ENCODE data around the gene RPEL1. TPM values are rescaled to one million over a fixed set of nuclear protein-coding genes. Genes with fewer than 3 reads are reported as not detected.

The RPEL1 gene
- total RNA-seq, result under 0.01 TPM in 1 of 2 replicates, not detected in the other

GRCh38 chr10:103245587-103245986, at the start of gene RPEL1:
Gene RPEL1, plus strand, starts transcription at chr10:103245887. Its CDS starts 110 bp downstream, at chr10:103245997.

GRCh38 chr10:103276896-103277712, 31.4 kb downstream of the RPEL1 start, which contains the start of gene INA:
Gene INA, plus strand, starts transcription at chr10:103277138. Its CDS starts 74 bp downstream, at chr10:103277212.

Other genes with a start within 250 kb of the RPEL1 start
- 41.6 and 69.0 TPM in 2 replicates for gene NT5C2, start 52.6 kb upstream of the RPEL1 start, total RNA-seq
- under 0.01 and 0.47 TPM in 2 replicates for gene INA, start 31.3 kb downstream of the RPEL1 start, total RNA-seq
- 9.3 and 9.9 TPM in 2 replicates for gene PCGF6, start 105.3 kb downstream of the RPEL1 start, total RNA-seq
- gene TAF5, start 122.1 kb downstream of the RPEL1 start, total RNA-seq, result 2.4 and 2.6 TPM in 2 replicates
- 162 and 214 TPM in 2 replicates for gene ATP5MK, start 150.6 kb downstream of the RPEL1 start, total RNA-seq
- 21.6 and 24.1 TPM in 2 replicates for gene PDCD11, start 150.7 kb downstream of the RPEL1 start, total RNA-seq
- gene CALHM2, start 206.5 kb downstream of the RPEL1 start, total RNA-seq, result 21.8 and 31.4 TPM in 2 replicates
- not detected in 2 replicates for gene CALHM1, start 213.0 kb downstream of the RPEL1 start, total RNA-seq
- not detected in 2 replicates for gene CALHM3, start 233.4 kb downstream of the RPEL1 start, total RNA-seq
- gene NEURL1, start 247.8 kb downstream of the RPEL1 start, total RNA-seq, result 0.16 and 0.17 TPM in 2 replicates